Calu3 (cell line): ENCODE data around the gene PDGFRB. TPM values are rescaled to one million over a fixed set of nuclear protein-coding genes. Genes with fewer than 3 reads are reported as not detected.

Experiments
- BruUV-seq: library from RNA; stranded (reverse); fragments of 400-500 nt; replicated peaks from 2 replicates; lab custom pipeline; 2021; lab: Mats Ljungman, UMichigan
- CTCF ChIA-PET: fragments of 300-600 bp; sonication (Branson Sonifier 250); formaldehyde crosslinking; loops from one replicate; lab custom pipeline; 2022; ENCODE audit warnings: antibody characterized with exemption; lab: Charles Lee
- DNase-seq: peaks from one replicate; pipeline ENCODE4 v3.0.0; 2022
- H3K27ac Mint-ChIP-seq: one replicate; pipeline ENCODE4 v1.8.0; 2022; ENCODE audit warnings: mixed read lengths; ENCODE audit not compliant: unreplicated experiment
- H3K27me3 Mint-ChIP-seq: one replicate; pipeline ENCODE4 v1.8.0; 2022; ENCODE audit warnings: mixed read lengths; ENCODE audit not compliant: unreplicated experiment
- H3K36me3 Mint-ChIP-seq: one replicate; pipeline ENCODE4 v1.8.0; 2022; ENCODE audit warnings: mild to moderate bottlenecking, moderate library complexity, mixed read lengths; ENCODE audit not compliant: insufficient read depth, unreplicated experiment
- H3K4me1 Mint-ChIP-seq: one replicate; pipeline ENCODE4 v1.8.0; 2022; ENCODE audit warnings: mild to moderate bottlenecking, low read depth, mixed read lengths; ENCODE audit not compliant: unreplicated experiment
- H3K4me3 Mint-ChIP-seq: one replicate; pipeline ENCODE4 v1.8.0; 2022; ENCODE audit warnings: mild to moderate bottlenecking, low read depth, moderate library complexity, mixed read lengths; ENCODE audit not compliant: unreplicated experiment
- H3K9me3 Mint-ChIP-seq: one replicate; pipeline ENCODE4 v1.8.0; 2022; ENCODE audit warnings: low read depth, mixed read lengths; ENCODE audit not compliant: unreplicated experiment
- intact Hi-C: fragments of 100-400 bp; cut with micrococcal nuclease; formaldehyde crosslinking; loops from one replicate; pipeline ENCODE4 v1.10.0; 2022; ENCODE audit not compliant: unreplicated experiment
- total RNA-seq: library from RNA; stranded (reverse); gene quantifications from 2 replicates; pipeline ENCODE4 v1.2.3, GENCODE V29; 2022
- TF ChIP-seq, protein P1 (sequence below): fragments of 200-600 bp; IDR thresholded peaks from one replicate; pipeline ENCODE4 v1.8.0; 2022; ENCODE audit warnings: antibody characterized with exemption; ENCODE audit not compliant: unreplicated experiment

The PDGFRB gene
- total RNA-seq, 1 experiment from 2014 or later: not detected

DNA sequence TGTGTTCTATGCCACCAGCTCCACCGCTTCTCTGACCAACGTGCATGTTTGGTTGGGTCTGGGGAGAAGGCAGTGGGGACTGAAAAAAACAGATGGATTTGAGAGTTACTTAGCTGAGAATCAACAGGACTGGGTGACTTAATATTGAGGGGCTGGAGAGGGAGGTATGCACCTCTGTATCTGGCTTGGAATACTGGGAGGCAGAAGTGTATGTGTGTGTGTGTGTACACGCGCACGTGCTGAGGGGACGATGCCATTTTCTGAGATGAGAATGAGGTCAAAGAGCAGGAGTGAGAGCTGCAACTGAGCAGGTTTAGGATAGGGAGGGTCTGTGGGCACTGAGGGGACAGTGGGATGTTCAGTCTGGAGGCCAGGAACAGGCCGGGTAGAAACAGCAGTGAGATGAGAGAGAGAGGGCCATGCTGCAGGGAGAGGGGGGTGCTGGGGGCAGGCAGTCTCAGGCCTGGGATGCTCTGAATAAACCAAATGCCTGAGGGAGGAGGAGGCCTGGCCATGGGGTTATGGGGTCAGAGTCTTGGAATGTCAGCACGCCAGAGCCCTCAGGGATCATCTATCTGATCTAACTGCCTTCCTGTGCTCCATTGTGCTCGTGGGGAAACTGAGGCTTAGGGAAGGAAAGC, 14.0 kb downstream of the PDGFRB start:
- TF ChIP-seq, protein P1, sequence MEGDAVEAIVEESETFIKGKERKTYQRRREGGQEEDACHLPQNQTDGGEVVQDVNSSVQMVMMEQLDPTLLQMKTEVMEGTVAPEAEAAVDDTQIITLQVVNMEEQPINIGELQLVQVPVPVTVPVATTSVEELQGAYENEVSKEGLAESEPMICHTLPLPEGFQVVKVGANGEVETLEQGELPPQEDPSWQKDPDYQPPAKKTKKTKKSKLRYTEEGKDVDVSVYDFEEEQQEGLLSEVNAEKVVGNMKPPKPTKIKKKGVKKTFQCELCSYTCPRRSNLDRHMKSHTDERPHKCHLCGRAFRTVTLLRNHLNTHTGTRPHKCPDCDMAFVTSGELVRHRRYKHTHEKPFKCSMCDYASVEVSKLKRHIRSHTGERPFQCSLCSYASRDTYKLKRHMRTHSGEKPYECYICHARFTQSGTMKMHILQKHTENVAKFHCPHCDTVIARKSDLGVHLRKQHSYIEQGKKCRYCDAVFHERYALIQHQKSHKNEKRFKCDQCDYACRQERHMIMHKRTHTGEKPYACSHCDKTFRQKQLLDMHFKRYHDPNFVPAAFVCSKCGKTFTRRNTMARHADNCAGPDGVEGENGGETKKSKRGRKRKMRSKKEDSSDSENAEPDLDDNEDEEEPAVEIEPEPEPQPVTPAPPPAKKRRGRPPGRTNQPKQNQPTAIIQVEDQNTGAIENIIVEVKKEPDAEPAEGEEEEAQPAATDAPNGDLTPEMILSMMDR: no peak
- Mint-ChIP-seq H3K27me3 (peaks cover 49% of the 10 kb centered on the region), H3K4me1 (peaks cover 15% of the 10 kb centered on the region), H3K27ac (no peak overlapping the region), H3K4me3 (no peak overlapping the region), H3K36me3 (peaks cover 5% of the 10 kb centered on the region), H3K9me3 (no peaks in the 10 kb centered on the region)
- intact Hi-C loops: no loop called here
- no peak for DNase-seq
- CTCF ChIA-PET: no interaction called here
- BruUV-seq: no TSS peak

DNA sequence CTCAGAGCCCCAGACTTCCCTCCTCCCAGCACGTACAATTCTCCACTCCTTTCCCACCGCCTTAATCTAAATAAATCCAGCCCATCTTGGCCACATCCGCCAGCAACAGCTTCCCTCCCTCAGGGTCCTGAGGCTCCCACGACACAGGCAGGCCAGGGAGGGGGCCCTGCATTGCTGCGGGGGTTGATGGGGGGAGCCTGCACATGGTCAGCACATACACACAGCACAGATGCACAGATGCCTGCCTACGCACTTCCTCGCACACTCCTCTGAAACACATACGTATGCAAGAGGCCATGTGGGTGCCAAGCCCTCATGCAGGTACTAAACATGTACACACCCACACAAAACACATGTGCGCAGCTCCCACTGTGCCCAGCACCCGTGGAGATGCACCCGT, 14.8 kb downstream of the PDGFRB start:
- TF ChIP-seq, protein P1: no peak
- no peak overlapping the region for H3K27ac Mint-ChIP-seq
- BruUV-seq: no TSS peak
- CTCF ChIA-PET: no interaction called here
- H3K4me3 Mint-ChIP-seq: no peak overlapping the region
- no peaks in the 10 kb centered on the region for H3K9me3 Mint-ChIP-seq
- no peak for DNase-seq
- peaks cover 15% of the 10 kb centered on the region for H3K4me1 Mint-ChIP-seq
- intact Hi-C loops: no loop called here
- peaks cover 5% of the 10 kb centered on the region for H3K36me3 Mint-ChIP-seq
- H3K27me3 Mint-ChIP-seq: peaks cover 45% of the 10 kb centered on the region

DNA sequence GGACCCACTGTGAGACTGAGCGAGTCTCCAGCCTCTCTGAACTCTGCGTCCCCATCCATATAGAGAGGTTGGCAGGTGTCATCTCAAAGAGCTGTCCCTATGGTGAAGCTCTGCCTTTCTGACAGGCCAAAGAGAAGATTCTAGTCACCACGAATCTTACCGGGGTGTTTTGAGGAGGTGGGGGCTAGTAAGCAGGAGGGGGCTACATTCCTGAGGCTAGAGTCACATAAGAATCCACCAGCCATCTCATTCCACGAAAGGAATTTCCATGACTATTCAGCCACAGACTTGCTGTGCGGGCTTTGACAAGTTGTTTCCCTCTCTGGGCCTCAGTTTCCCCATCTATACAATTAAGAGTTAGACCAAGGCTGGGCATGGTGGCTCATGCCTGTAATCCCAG, 16.3 kb downstream of the PDGFRB start:
- Mint-ChIP-seq H3K36me3 (no peaks in the 10 kb centered on the region), H3K9me3 (no peaks in the 10 kb centered on the region), H3K4me1 (peaks cover 15% of the 10 kb centered on the region), H3K27me3 (peaks cover 54% of the 10 kb centered on the region), H3K4me3 (no peak overlapping the region), H3K27ac (no peak overlapping the region)
- TF ChIP-seq, protein P1: no peak
- DNase-seq: no peak
- CTCF ChIA-PET: interaction anchor here (0.5 kb wide), 1 partner anchor 18 kb away, joined by 6 read pairs; no protein-coding TSS in a partner anchor
- BruUV-seq: no TSS peak
- intact Hi-C loops: no loop called here

DNA sequence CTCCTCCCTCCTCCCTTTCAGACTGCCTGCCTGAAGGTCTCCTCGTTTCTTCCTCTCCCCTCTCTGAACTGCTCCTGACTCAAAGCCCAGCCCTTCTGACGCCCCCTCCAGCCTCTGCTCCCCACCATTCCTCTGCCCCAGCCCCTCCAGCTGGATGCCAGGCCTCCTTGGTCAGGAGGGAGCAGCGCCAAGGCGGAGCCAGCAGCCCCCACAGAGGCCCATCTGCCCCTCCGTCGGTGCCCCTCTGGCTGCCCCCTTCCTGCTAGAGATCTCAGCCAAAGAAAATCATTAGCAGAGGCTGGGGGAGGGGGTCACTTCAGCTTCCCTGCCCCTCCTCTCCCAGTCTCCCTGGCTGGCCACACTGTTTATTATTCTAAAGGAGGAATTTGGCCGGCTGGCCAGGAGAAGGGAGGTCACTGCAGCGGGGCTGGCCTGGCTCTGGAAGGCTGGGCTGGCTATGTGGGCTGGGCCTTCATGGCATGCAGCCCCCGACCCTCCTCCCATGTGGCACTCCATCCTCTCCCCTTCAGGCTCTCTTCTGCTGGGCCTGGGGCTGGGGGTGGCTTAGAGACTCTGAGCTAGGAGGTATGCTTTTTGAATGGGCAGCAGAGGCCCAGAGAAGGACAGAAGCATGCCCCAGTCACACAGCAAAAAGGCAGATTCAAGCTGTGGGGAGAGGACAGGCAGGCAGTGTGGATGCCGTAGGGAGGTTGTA, 16.9 kb downstream of the PDGFRB start:
- TF ChIP-seq, protein P1: no peak
- H3K4me3 Mint-ChIP-seq: no peak overlapping the region
- peaks cover 15% of the 10 kb centered on the region for H3K4me1 Mint-ChIP-seq
- H3K27me3 Mint-ChIP-seq: peaks cover 60% of the 10 kb centered on the region
- H3K36me3 Mint-ChIP-seq: no peaks in the 10 kb centered on the region
- CTCF ChIA-PET: interaction anchor here (0.5 kb wide), 1 partner anchor 17 kb away, joined by 6 read pairs; no protein-coding TSS in a partner anchor
- intact Hi-C loops: no loop called here
- BruUV-seq: no TSS peak
- H3K27ac Mint-ChIP-seq: no peak overlapping the region
- DNase-seq: no peak
- no peaks in the 10 kb centered on the region for H3K9me3 Mint-ChIP-seq
